HEK293 (cell line): ENCODE measurements around the gene GNB3.

Experiments
- CTCF ChIP-seq: fragments of 450-650 bp; formaldehyde crosslinking; IDR thresholded peaks from 2 replicates; pipeline ENCODE4 v1.5.1; 2016; ENCODE audit warnings: missing biosample characterization, missing genetic modification characterization
- FEZF1 ChIP-seq: fragments of 450-650 bp; formaldehyde crosslinking; IDR thresholded peaks from 2 replicates; pipeline ENCODE4 v1.5.1; 2016; ENCODE audit warnings: missing biosample characterization, missing genetic modification characterization
- HIC1 ChIP-seq: fragments of 450-650 bp; formaldehyde crosslinking; IDR thresholded peaks from 2 replicates; pipeline ENCODE4 v1.5.1; 2016; ENCODE audit warnings: missing biosample characterization, missing genetic modification characterization
- INSM2 ChIP-seq: fragments of 450-650 bp; formaldehyde crosslinking; IDR thresholded peaks from 2 replicates; pipeline ENCODE4 v1.5.1; 2016; ENCODE audit warnings: missing biosample characterization, missing genetic modification characterization
- PRDM1 ChIP-seq: fragments of 450-650 bp; formaldehyde crosslinking; IDR thresholded peaks from 2 replicates; pipeline ENCODE4; 2016; ENCODE audit warnings: missing biosample characterization, missing genetic modification characterization
- PRDM6 ChIP-seq: fragments of 450-650 bp; formaldehyde crosslinking; IDR thresholded peaks from 2 replicates; pipeline ENCODE4 v1.5.1; 2017; ENCODE audit warnings: missing biosample characterization, missing genetic modification characterization
- REPIN1 ChIP-seq: fragments of 450-650 bp; formaldehyde crosslinking; IDR thresholded peaks from 2 replicates; pipeline ENCODE4 v1.5.1; 2017; ENCODE audit warnings: missing biosample characterization, missing genetic modification characterization, low read depth
- SCRT2 ChIP-seq: fragments of 450-650 bp; formaldehyde crosslinking; IDR thresholded peaks from 2 replicates; pipeline ENCODE4 v1.5.1; 2016; ENCODE audit warnings: missing biosample characterization, missing genetic modification characterization
- YY2 ChIP-seq: fragments of 450-650 bp; formaldehyde crosslinking; IDR thresholded peaks from 2 replicates; pipeline ENCODE4 v1.5.1; 2016; ENCODE audit warnings: missing biosample characterization, missing genetic modification characterization
- ZBTB11 ChIP-seq: fragments of 450-650 bp; formaldehyde crosslinking; conservative IDR thresholded peaks from 2 replicates; pipeline ENCODE4 v1.5.1; 2016; ENCODE audit warnings: low read depth, missing biosample characterization, missing genetic modification characterization
- ZFHX2 ChIP-seq: fragments of 450-650 bp; formaldehyde crosslinking; conservative IDR thresholded peaks from 2 replicates; pipeline ENCODE4 v1.5.1; 2016; ENCODE audit warnings: missing biosample characterization, missing genetic modification characterization
- ZFP69B ChIP-seq: fragments of 450-650 bp; formaldehyde crosslinking; IDR thresholded peaks from 2 replicates; pipeline ENCODE4 v1.5.1; 2016; ENCODE audit warnings: missing biosample characterization, missing genetic modification characterization
- ZNF133 ChIP-seq: fragments of 450-650 bp; formaldehyde crosslinking; IDR thresholded peaks from 2 replicates; pipeline ENCODE4 v1.5.1; 2016; ENCODE audit warnings: missing biosample characterization, missing genetic modification characterization
- ZNF138 ChIP-seq: fragments of 450-650 bp; formaldehyde crosslinking; IDR thresholded peaks from 2 replicates; pipeline ENCODE4 v1.5.1; 2016; ENCODE audit warnings: missing biosample characterization, missing genetic modification characterization, borderline replicate concordance
- ZNF202 ChIP-seq: fragments of 450-650 bp; formaldehyde crosslinking; IDR thresholded peaks from 2 replicates; pipeline ENCODE4 v1.5.1; 2016; ENCODE audit warnings: missing biosample characterization, missing genetic modification characterization, borderline replicate concordance
- ZNF223 ChIP-seq: fragments of 450-650 bp; formaldehyde crosslinking; IDR thresholded peaks from 2 replicates; pipeline ENCODE4 v1.5.1; 2016; ENCODE audit warnings: missing biosample characterization, missing genetic modification characterization
- ZNF266 ChIP-seq: fragments of 450-650 bp; formaldehyde crosslinking; IDR thresholded peaks from 2 replicates; pipeline ENCODE4 v1.5.1; 2016; ENCODE audit warnings: missing biosample characterization, missing genetic modification characterization, low read depth
- ZNF391 ChIP-seq: fragments of 450-650 bp; formaldehyde crosslinking; IDR thresholded peaks from 2 replicates; pipeline ENCODE4 v1.5.1; 2016; ENCODE audit warnings: low read depth, missing biosample characterization, missing genetic modification characterization, borderline replicate concordance
- ZNF394 ChIP-seq: fragments of 450-650 bp; formaldehyde crosslinking; IDR thresholded peaks from 2 replicates; pipeline ENCODE4 v1.5.1; 2016; ENCODE audit warnings: missing biosample characterization, missing genetic modification characterization, mild to moderate bottlenecking, moderate library complexity, borderline replicate concordance
- ZNF548 ChIP-seq: fragments of 450-650 bp; formaldehyde crosslinking; IDR thresholded peaks from 2 replicates; pipeline ENCODE4 v1.5.1; 2016; ENCODE audit warnings: missing biosample characterization, missing genetic modification characterization
- ZNF623 ChIP-seq: fragments of 450-650 bp; formaldehyde crosslinking; IDR thresholded peaks from 2 replicates; pipeline ENCODE4 v1.5.1; 2016; ENCODE audit warnings: missing biosample characterization, missing genetic modification characterization
- ZNF660 ChIP-seq: fragments of 450-650 bp; IDR thresholded peaks from 2 replicates; pipeline ENCODE4 v1.5.1; 2018; ENCODE audit warnings: missing biosample characterization, mild to moderate bottlenecking, missing genetic modification characterization
- ZNF747 ChIP-seq: fragments of 450-650 bp; formaldehyde crosslinking; IDR thresholded peaks from 2 replicates; pipeline ENCODE4 v1.5.1; 2016; ENCODE audit warnings: missing biosample characterization, missing genetic modification characterization
- TF ChIP-seq, protein P1 (sequence below): fragments of 450-650 bp; formaldehyde crosslinking; IDR thresholded peaks from 2 replicates; pipeline ENCODE4 v1.5.1; 2016; ENCODE audit warnings: missing biosample characterization, missing genetic modification characterization
- TF ChIP-seq, protein P2 (sequence below): fragments of 450-650 bp; formaldehyde crosslinking; IDR thresholded peaks from 2 replicates; pipeline ENCODE4 v1.5.1; 2016; ENCODE audit warnings: missing biosample characterization, missing genetic modification characterization

The GNB3 gene

DNA sequence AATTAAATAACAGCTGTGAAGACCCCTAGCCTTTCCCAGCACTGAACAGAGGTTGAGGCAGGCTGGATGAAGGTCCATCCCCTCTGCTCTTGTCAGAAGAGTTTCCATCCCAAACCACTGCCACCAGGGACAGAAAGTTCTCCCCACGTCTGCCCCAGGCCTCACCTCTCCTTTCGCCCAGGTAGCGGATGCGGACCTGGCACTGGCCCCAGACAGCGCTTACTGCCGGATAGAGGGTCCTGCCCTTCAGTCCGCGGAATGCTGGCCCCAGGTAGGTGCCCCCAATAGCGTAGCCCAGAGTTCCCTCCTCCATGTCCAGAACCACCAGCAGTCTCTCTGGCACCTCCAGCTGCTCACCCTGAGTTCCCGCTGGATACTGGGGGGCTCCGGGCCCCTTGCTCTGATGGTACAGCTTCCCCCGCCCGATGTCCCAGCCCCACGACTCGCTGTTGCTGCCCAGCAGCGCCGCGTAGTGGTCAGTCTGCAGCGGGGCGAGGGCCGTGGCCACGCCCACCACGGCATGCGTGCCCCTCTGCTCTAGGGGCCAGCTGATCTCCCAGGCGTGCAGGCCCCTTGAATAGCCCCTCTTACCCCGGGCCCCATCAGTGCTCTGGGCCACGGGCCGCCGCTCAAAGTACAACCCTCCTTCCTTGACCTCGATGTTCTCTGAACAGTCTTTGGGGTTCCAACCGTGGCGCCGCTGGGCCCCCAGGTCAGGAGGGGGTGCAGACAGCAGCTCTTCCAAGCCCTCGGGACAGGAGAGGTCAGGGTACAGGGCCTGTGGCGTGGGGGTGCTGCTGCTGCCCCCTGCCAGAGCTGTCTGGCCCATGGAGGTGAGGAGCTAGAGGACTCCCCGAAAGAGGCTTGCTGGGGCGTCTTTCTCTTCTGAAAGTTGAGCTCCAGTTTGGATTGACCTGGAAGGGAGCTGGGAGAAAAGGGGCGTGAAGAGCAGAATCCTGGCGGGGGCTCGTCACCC, 31.6 kb downstream of the GNB3 start (continued):
- TF ChIP-seq, protein P1, sequence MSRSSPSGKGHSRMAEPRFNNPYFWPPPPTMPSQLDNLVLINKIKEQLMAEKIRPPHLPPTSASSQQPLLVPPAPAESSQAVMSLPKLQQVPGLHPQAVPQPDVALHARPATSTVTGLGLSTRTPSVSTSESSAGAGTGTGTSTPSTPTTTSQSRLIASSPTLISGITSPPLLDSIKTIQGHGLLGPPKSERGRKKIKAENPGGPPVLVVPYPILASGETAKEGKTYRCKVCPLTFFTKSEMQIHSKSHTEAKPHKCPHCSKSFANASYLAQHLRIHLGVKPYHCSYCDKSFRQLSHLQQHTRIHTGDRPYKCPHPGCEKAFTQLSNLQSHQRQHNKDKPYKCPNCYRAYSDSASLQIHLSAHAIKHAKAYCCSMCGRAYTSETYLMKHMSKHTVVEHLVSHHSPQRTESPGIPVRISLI (tag by site-specific recombination), result no peak
- TF ChIP-seq ZNF266 (tag by site-specific recombination) (no peak), SCRT2 (tag by site-specific recombination) (no peak), PRDM1 (peak; percentile 92), HIC1 (peak; percentile 50; the same call in 1 of the 2 replicates), ZNF747 (tag by site-specific recombination) (no peak), ZNF660 (tag by site-specific recombination) (peak; percentile 76; the same call in 1 of the 2 replicates), INSM2 (tag by site-specific recombination) (no peak), ZFHX2 (tag by site-specific recombination) (peak; percentile 39), ZNF623 (tag by site-specific recombination) (no peak), ZNF138 (no peak), CTCF (tag by site-specific recombination) (peak; percentile 99), ZNF548 (tag by site-specific recombination) (no peak), ZFP69B (tag by site-specific recombination) (peak; percentile 47; the same call in 1 of the 2 replicates), PRDM6 (tag by site-specific recombination) (no peak), ZNF133 (tag by site-specific recombination) (no peak), REPIN1 (tag by site-specific recombination) (no peak), YY2 (tag by site-specific recombination) (no peak), ZNF223 (no peak), ZNF394 (peak; percentile 35; the same call in 1 of the 2 replicates), FEZF1 (tag by site-specific recombination) (no peak), ZNF391 (tag by site-specific recombination) (peak; percentile 56; the same call in 1 of the 2 replicates), ZNF202 (tag by site-specific recombination) (no peak), ZBTB11 (tag by site-specific recombination) (no peak)
- TF ChIP-seq, protein P2, sequence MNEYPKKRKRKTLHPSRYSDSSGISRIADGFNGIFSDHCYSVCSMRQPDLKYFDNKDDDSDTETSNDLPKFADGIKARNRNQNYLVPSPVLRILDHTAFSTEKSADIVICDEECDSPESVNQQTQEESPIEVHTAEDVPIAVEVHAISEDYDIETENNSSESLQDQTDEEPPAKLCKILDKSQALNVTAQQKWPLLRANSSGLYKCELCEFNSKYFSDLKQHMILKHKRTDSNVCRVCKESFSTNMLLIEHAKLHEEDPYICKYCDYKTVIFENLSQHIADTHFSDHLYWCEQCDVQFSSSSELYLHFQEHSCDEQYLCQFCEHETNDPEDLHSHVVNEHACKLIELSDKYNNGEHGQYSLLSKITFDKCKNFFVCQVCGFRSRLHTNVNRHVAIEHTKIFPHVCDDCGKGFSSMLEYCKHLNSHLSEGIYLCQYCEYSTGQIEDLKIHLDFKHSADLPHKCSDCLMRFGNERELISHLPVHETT (tag by site-specific recombination), result peak; percentile 63; the same call in 1 of the 2 replicates
